ENCODE data around the gene RNASEH2A. TPM values are rescaled to one million over a fixed set of nuclear protein-coding genes. Genes with fewer than 3 reads are reported as not detected.

Gene RNASEH2A
- polyA plus RNA-seq (2013), result 16.0 and 17.3 TPM in 2 replicates

DNA sequence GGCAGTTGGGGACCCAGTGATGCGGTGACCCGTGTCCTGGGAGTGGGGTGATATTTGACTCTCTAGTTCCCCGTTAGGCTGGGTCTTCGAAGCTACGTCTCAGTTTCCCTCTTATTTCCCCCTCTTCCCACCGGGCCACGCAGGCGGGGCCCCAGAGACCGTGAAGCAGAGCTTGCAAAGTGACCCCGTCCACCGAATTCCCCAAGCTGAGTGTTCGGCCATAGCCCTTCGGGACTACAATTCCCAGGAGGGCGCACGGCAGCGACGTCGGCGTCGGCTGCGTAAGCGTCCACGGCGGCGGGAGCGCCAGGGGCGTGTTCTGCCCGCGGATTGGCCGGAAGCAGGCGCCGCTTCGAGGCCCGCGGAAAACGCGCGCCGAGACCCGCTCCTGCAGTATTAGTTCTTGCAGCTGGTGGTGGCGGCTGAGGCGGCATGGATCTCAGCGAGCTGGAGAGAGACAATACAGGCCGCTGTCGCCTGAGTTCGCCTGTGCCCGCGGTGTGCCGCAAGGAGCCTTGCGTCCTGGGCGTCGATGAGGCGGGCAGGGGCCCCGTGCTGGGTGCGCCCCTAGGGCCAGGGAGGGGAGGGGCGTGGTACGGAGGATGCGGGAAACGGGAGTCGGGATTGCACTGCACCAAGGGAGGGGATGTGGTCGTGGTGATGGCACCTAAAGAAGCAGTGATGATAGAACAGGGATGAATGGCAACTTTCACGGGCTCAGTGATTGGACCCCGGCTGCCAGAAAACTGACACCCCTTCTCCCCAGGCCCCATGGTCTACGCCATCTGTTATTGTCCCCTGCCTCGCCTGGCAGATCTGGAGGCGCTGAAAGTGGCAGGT is at the start of gene RNASEH2A:
TSS of gene RNASEH2A (plus strand) at position 343 of the 840 bp plus-strand sequence. CDS start at position 433, 90 bp downstream.
- Histone ChIP-seq H2BK12ac (ENCODE audit: low read length) (peak within 1 kb of the TSS; percentile 68), H3K14ac (ENCODE audit: low read length) (peak within 1 kb of the TSS; percentile 88), H3K4me1 (ENCODE audit: control insufficient read depth in 1 of 2, insufficient read depth in 2 of 2, low read length in 2 of 2) (peaks cover 11 to 18% of the 10 kb centered on the region in 2 experiments), H3K27ac (ENCODE audit: low read depth, low read length) (no peak within 1 kb of the TSS), H2AFZ (ENCODE audit: insufficient read depth, low read length, poor library complexity) (peak within 1 kb of the TSS; percentile 90), H4K8ac (ENCODE audit: low read depth, low read length) (peak within 1 kb of the TSS; percentile 99), H3K79me1 (ENCODE audit: low read length) (peaks cover 6% of the 10 kb centered on the region), H3K9ac (ENCODE audit: low read length) (peak within 1 kb of the TSS; percentile 73), H4K12ac (ENCODE audit: low read depth, low read length) (peak within 1 kb of the TSS; percentile 99), H3K4ac (ENCODE audit: low read depth, low read length) (peak within 1 kb of the TSS; percentile 67), H3K23ac (ENCODE audit: low read length) (no peak within 1 kb of the TSS), H4K91ac (ENCODE audit: low read depth, low read length) (peak within 1 kb of the TSS; percentile 87), H2BK5ac (ENCODE audit: low read depth, low read length, poor library complexity) (peak within 1 kb of the TSS; percentile 65), H3K4me3 (ENCODE audit: low read depth, low read length) (peak within 1 kb of the TSS; percentile 81), H3K79me2 (ENCODE audit: control insufficient read depth, insufficient read depth, low read length, poor library complexity) (peaks cover 4% of the 10 kb centered on the region), H3K18ac (ENCODE audit: low read length) (peak within 1 kb of the TSS; percentile 84), H2BK120ac (ENCODE audit: insufficient read depth, low read length, poor library complexity) (peak within 1 kb of the TSS; percentile 82), H2AK5ac (ENCODE audit: low read length) (peak within 1 kb of the TSS; percentile 40), H3K4me2 (ENCODE audit: low read length) (peak within 1 kb of the TSS; percentile 80), H3K9me3 (ENCODE audit: insufficient read depth, low read depth, low read length) (no peaks in the 10 kb centered on the region), H3K27me3 (ENCODE audit: insufficient read depth, low read length) (no peaks in the 10 kb centered on the region), H3K36me3 (ENCODE audit: control insufficient read depth in 1 of 2, insufficient read depth in 2 of 2, low read length in 2 of 2) (peaks cover 15 to 17% of the 10 kb centered on the region in 2 experiments)
- peak; percentile 93 to 96 for DNase-seq
- WGBS (ENCODE audit: extremely low coverage, insufficient coverage, insufficient read length), result no CpG with 5 or more reads among the region's 66 CpGs

DNA sequence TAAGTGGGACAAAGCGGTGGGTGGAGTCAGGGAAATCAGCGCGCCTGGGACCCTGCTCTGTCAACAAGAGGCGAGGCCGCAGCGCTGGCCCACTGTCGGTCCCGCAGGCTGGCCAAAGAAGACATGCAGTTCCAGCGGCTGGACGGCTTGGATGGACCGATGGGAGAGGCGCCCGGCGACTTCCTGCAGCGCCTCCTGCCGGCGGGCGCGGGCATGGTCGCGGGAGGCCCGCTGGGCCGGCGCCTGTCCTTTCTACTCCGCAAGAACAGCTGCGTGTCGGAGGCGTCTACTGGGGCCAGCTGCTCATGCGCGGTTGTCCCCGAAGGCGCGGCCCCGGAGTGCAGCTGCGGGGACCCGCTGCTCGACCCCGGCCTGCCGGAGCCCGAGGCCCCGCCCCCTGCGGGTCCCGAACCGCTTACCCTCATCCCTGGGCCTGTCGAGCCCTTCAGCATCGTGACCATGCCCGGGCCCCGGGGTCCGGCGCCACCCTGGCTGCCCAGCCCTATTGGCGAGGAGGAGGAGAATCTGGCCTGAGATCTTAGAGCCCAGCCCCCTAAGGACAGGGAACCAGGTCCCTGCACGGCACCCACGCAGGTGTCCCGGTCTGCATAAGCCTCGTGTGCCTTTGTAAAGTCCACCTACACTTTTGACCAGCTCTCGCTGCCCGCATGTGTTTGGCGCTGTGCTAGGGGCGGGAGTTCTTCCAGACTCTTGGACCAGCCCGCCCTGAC is 48.7 kb upstream of the RNASEH2A start:
- H4K8ac ChIP-seq (ENCODE audit: low read depth, low read length), result peak overlapping the region; percentile 70
- H2AK5ac ChIP-seq (ENCODE audit: low read length), result no peak overlapping the region
- no peaks in the 10 kb centered on the region for H3K79me2 ChIP-seq (ENCODE audit: control insufficient read depth, insufficient read depth, low read length, poor library complexity)
- H2BK12ac ChIP-seq (ENCODE audit: low read length), result no peak overlapping the region
- H3K27ac ChIP-seq (ENCODE audit: low read depth, low read length), result peak overlapping the region; percentile 21
- H3K36me3 ChIP-seq (ENCODE audit: control insufficient read depth in 1 of 2, insufficient read depth in 2 of 2, low read length in 2 of 2), result peaks cover 6 to 10% of the 10 kb centered on the region in 2 experiments
- peaks cover 2% of the 10 kb centered on the region for H3K9me3 ChIP-seq (ENCODE audit: insufficient read depth, low read depth, low read length)
- WGBS (ENCODE audit: extremely low coverage, insufficient coverage, insufficient read length), result no CpG with 5 or more reads among the region's 60 CpGs
- peak overlapping the region; percentile 3 for H3K18ac ChIP-seq (ENCODE audit: low read length)
- peak overlapping the region; percentile 84 for H2AFZ ChIP-seq (ENCODE audit: insufficient read depth, low read length, poor library complexity)
- no peak overlapping the region for H2BK5ac ChIP-seq (ENCODE audit: low read depth, low read length, poor library complexity)
- H4K12ac ChIP-seq (ENCODE audit: low read depth, low read length), result peak overlapping the region; percentile 74
- peaks cover 0 to 7% of the 10 kb centered on the region in 2 experiments for H3K4me1 ChIP-seq (ENCODE audit: control insufficient read depth in 1 of 2, insufficient read depth in 2 of 2, low read length in 2 of 2)
- peak overlapping the region; percentile 60 for H3K9ac ChIP-seq (ENCODE audit: low read length)
- H2BK120ac ChIP-seq (ENCODE audit: insufficient read depth, low read length, poor library complexity), result no peak overlapping the region
- no peaks in the 10 kb centered on the region for H3K27me3 ChIP-seq (ENCODE audit: insufficient read depth, low read length)
- no peak overlapping the region for H3K4ac ChIP-seq (ENCODE audit: low read depth, low read length)
- H3K4me3 ChIP-seq (ENCODE audit: low read depth, low read length), result peak overlapping the region; percentile 51
- no peaks in the 10 kb centered on the region for H3K79me1 ChIP-seq (ENCODE audit: low read length)
- peak overlapping the region; percentile 66 for H3K4me2 ChIP-seq (ENCODE audit: low read length)
- H3K14ac ChIP-seq (ENCODE audit: low read length), result peak overlapping the region; percentile 75
- peak; percentile 95 to 96 for DNase-seq
- no peak overlapping the region for H4K91ac ChIP-seq (ENCODE audit: low read depth, low read length)
- H3K23ac ChIP-seq (ENCODE audit: low read length), result no peak overlapping the region

DNA sequence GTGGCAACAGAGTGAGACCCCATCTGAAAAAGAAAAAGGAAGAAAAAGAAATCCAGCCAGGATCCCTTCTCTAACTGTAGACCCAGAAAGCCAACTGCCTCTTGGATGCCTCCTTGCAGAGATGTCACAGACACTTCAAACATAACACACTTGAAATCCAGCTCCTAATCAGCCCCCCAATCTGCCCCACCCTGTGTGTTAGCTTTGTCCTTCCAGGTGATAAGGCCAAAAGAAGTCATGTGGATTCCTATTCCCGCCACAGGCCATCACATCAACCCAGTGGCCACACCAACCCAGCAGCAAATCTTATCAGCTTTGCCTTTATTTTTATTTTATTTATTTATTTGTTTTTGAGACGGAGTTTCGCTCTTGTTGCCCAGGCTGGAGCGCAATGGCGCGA is 46.7 kb upstream of the RNASEH2A start:
- no peak overlapping the region for H3K4ac ChIP-seq (ENCODE audit: low read depth, low read length)
- H2AFZ ChIP-seq (ENCODE audit: insufficient read depth, low read length, poor library complexity), result no peak overlapping the region
- H3K4me3 ChIP-seq (ENCODE audit: low read depth, low read length), result no peak overlapping the region
- H2AK5ac ChIP-seq (ENCODE audit: low read length), result no peak overlapping the region
- no CpG with 5 or more reads among the region's 6 CpGs for whole genome bisulfite sequencing (ENCODE audit: extremely low coverage, insufficient coverage, insufficient read length)
- H2BK12ac ChIP-seq (ENCODE audit: low read length), result no peak overlapping the region
- H3K79me2 ChIP-seq (ENCODE audit: control insufficient read depth, insufficient read depth, low read length, poor library complexity), result no peaks in the 10 kb centered on the region
- H4K91ac ChIP-seq (ENCODE audit: low read depth, low read length), result no peak overlapping the region
- H4K12ac ChIP-seq (ENCODE audit: low read depth, low read length), result no peak overlapping the region
- no peaks in the 10 kb centered on the region for H3K27me3 ChIP-seq (ENCODE audit: insufficient read depth, low read length)
- H3K79me1 ChIP-seq (ENCODE audit: low read length), result no peaks in the 10 kb centered on the region
- peaks cover 3% of the 10 kb centered on the region for H3K9me3 ChIP-seq (ENCODE audit: insufficient read depth, low read depth, low read length)
- no peak overlapping the region for H3K27ac ChIP-seq (ENCODE audit: low read depth, low read length)
- no peak overlapping the region for H3K23ac ChIP-seq (ENCODE audit: low read length)
- no peak overlapping the region for H4K8ac ChIP-seq (ENCODE audit: low read depth, low read length)
- no peak overlapping the region for H2BK5ac ChIP-seq (ENCODE audit: low read depth, low read length, poor library complexity)
- no peak overlapping the region for H3K14ac ChIP-seq (ENCODE audit: low read length)
- H2BK120ac ChIP-seq (ENCODE audit: insufficient read depth, low read length, poor library complexity), result no peak overlapping the region
- H3K4me1 ChIP-seq (ENCODE audit: control insufficient read depth in 1 of 2, insufficient read depth in 2 of 2, low read length in 2 of 2), result peaks cover 0 to 7% of the 10 kb centered on the region in 2 experiments
- no peak for DNase-seq
- H3K9ac ChIP-seq (ENCODE audit: low read length), result no peak overlapping the region
- H3K36me3 ChIP-seq (ENCODE audit: control insufficient read depth in 1 of 2, insufficient read depth in 2 of 2, low read length in 2 of 2), result peaks cover 20 to 29% of the 10 kb centered on the region in 2 experiments
- H3K4me2 ChIP-seq (ENCODE audit: low read length), result no peak overlapping the region
- H3K18ac ChIP-seq (ENCODE audit: low read length), result no peak overlapping the region

DNA sequence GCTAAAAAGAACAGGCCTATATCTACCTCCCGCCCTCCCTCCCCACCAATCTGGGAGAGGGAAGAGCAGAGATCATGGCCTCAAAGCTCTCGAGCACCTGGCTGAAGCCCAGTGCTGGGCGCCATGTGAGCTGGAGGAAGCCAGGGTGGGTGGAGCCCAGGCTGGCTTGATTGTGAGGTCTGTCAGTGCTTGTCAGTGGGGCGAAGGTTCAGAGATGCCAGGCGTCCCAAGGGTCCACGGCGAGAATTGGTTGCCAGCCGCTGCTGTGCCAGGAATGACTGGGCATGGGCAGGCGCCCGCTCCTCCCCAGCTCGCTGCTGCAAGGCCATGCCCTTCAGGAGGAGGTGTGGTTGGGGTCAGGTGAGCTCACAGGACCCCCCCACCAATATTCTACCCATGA is 43.3 kb upstream of the RNASEH2A start:
- no peak overlapping the region for H3K14ac ChIP-seq (ENCODE audit: low read length)
- H2BK5ac ChIP-seq (ENCODE audit: low read depth, low read length, poor library complexity), result no peak overlapping the region
- H2AK5ac ChIP-seq (ENCODE audit: low read length), result no peak overlapping the region
- H3K36me3 ChIP-seq (ENCODE audit: control insufficient read depth in 1 of 2, insufficient read depth in 2 of 2, low read length in 2 of 2), result peaks cover 46 to 56% of the 10 kb centered on the region in 2 experiments
- no peaks in the 10 kb centered on the region for H3K4me1 ChIP-seq (ENCODE audit: control insufficient read depth in 1 of 2, insufficient read depth in 2 of 2, low read length in 2 of 2)
- H3K79me1 ChIP-seq (ENCODE audit: low read length), result no peaks in the 10 kb centered on the region
- H3K79me2 ChIP-seq (ENCODE audit: control insufficient read depth, insufficient read depth, low read length, poor library complexity), result no peaks in the 10 kb centered on the region
- no peak overlapping the region for H4K91ac ChIP-seq (ENCODE audit: low read depth, low read length)
- no peak for DNase-seq
- no CpG with 5 or more reads among the region's 11 CpGs for WGBS (ENCODE audit: extremely low coverage, insufficient coverage, insufficient read length)
- no peak overlapping the region for H2AFZ ChIP-seq (ENCODE audit: insufficient read depth, low read length, poor library complexity)
- H3K4me2 ChIP-seq (ENCODE audit: low read length), result no peak overlapping the region
- peaks cover 5% of the 10 kb centered on the region for H3K9me3 ChIP-seq (ENCODE audit: insufficient read depth, low read depth, low read length)
- H3K27ac ChIP-seq (ENCODE audit: low read depth, low read length), result no peak overlapping the region
- H4K8ac ChIP-seq (ENCODE audit: low read depth, low read length), result no peak overlapping the region
- no peak overlapping the region for H3K18ac ChIP-seq (ENCODE audit: low read length)
- no peak overlapping the region for H3K4me3 ChIP-seq (ENCODE audit: low read depth, low read length)
- H2BK12ac ChIP-seq (ENCODE audit: low read length), result no peak overlapping the region
- no peak overlapping the region for H3K4ac ChIP-seq (ENCODE audit: low read depth, low read length)
- H4K12ac ChIP-seq (ENCODE audit: low read depth, low read length), result no peak overlapping the region
- H3K27me3 ChIP-seq (ENCODE audit: insufficient read depth, low read length), result no peaks in the 10 kb centered on the region
- H2BK120ac ChIP-seq (ENCODE audit: insufficient read depth, low read length, poor library complexity), result no peak overlapping the region
- no peak overlapping the region for H3K9ac ChIP-seq (ENCODE audit: low read length)
- H3K23ac ChIP-seq (ENCODE audit: low read length), result no peak overlapping the region

All from trophoblast cell (in vitro differentiated cells and primary cell).